Astrocyte (in vitro differentiated cells and primary cell): ENCODE measurements around the gene HYLS1.

ENCODE experiments used
- EZH2 ChIP-seq: IDR thresholded peaks from 2 replicates; pipeline ENCODE4 v1.6.1; 2012; ENCODE audit warnings: mild to moderate bottlenecking, low read length, inconsistent platforms; ENCODE audit not compliant: insufficient read depth
- TF ChIP-seq, protein P1 (sequence below): IDR thresholded peaks from 2 replicates; pipeline ENCODE4 v1.5.1; 2011; ENCODE audit warnings: low read depth, mild to moderate bottlenecking, inconsistent platforms, low read length, moderate library complexity; ENCODE audit not compliant: insufficient read depth

DNA sequence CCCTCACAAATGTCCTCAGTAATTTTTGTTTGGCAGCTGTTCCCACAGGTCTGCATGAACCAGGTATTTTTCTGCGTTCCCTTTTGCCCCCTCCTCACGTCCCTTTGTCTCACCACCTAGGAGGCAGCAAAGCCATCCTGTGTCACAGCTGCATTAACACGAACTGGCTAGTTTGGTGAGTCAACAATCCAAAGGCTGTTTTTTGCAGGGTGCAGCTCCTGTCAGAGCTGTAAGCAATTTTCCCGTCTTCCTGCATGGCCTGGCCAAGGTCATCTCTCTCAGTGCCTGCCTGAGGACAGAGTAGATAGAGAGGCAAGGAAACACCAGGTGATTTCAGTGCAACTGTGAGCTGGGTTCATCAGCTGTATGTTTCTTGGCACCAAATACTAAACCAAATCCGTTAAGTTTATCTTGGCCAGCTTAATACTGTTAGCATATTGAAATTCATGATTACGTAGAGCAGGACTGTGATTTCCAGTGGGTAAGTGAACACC, 37.8 kb downstream of the HYLS1 start:
- TF ChIP-seq, protein P1, sequence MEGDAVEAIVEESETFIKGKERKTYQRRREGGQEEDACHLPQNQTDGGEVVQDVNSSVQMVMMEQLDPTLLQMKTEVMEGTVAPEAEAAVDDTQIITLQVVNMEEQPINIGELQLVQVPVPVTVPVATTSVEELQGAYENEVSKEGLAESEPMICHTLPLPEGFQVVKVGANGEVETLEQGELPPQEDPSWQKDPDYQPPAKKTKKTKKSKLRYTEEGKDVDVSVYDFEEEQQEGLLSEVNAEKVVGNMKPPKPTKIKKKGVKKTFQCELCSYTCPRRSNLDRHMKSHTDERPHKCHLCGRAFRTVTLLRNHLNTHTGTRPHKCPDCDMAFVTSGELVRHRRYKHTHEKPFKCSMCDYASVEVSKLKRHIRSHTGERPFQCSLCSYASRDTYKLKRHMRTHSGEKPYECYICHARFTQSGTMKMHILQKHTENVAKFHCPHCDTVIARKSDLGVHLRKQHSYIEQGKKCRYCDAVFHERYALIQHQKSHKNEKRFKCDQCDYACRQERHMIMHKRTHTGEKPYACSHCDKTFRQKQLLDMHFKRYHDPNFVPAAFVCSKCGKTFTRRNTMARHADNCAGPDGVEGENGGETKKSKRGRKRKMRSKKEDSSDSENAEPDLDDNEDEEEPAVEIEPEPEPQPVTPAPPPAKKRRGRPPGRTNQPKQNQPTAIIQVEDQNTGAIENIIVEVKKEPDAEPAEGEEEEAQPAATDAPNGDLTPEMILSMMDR, result no peak
- no peak for TF ChIP-seq EZH2
